PC-9 (cell line): Measurements from ENCODE around the gene ATP2B2. TPM values are rescaled to one million over a fixed set of nuclear protein-coding genes. Genes with fewer than 3 reads are reported as not detected.

Experiments
- BruUV-seq: library from RNA; stranded (reverse); fragments of 400-500 nt; replicated peaks from 2 replicates; lab custom pipeline; 2021; lab: Mats Ljungman, UMichigan
- CTCF ChIA-PET: fragments of 300-600 bp; sonication (Branson Sonifier 250); formaldehyde crosslinking; loops from one replicate; lab custom pipeline; 2022; ENCODE audit warnings: antibody characterized with exemption; lab: Charles Lee
- POLR2A ChIA-PET: fragments of 300-600 bp; sonication (Branson Sonifier 250); formaldehyde crosslinking; loops from one replicate; lab custom pipeline; 2022; ENCODE audit warnings: antibody characterized with exemption; ENCODE audit not compliant: unreplicated experiment; lab: Charles Lee
- DNase-seq, 2 experiments: peaks; one replicate each; pipeline versions ENCODE4 v3.0.0 to v3.0.0-alpha.2; 2015 to 2022; ENCODE audit warnings: mixed read lengths in 1 of 2
- H2AFZ ChIP-seq: fragments of 200-600 bp; sonication (generic); 2 replicates; pipeline ENCODE4 v1.8.1; 2017; ENCODE audit warnings: antibody characterized with exemption
- H3F3A ChIP-seq: fragments of 200-600 bp; sonication (generic); 2 replicates; pipeline ENCODE4 v1.8.1; 2017; ENCODE audit warnings: antibody characterized with exemption, mild to moderate bottlenecking, low read depth; ENCODE audit not compliant: insufficient read depth
- H3K27ac ChIP-seq: fragments of 200-600 bp; sonication (generic); 2 replicates; pipeline ENCODE4 v1.6.1; 2016; ENCODE audit warnings: mixed run types
- H3K27me3 ChIP-seq: fragments of 200-600 bp; sonication (generic); 2 replicates; pipeline ENCODE4 v1.6.1; 2016; ENCODE audit warnings: low read depth, mixed run types; ENCODE audit not compliant: insufficient read depth
- H3K36me3 ChIP-seq: fragments of 200-600 bp; sonication (generic); 2 replicates; pipeline ENCODE4 v1.6.1; 2016; ENCODE audit warnings: low read depth, mixed run types
- H3K4me1 ChIP-seq: fragments of 200-600 bp; sonication (generic); replicated peaks from 2 replicates; pipeline ENCODE4 v1.6.1; 2016; ENCODE audit warnings: mixed run types; ENCODE audit not compliant: insufficient read depth
- H3K4me2 ChIP-seq: fragments of 200-600 bp; sonication (generic); 2 replicates; pipeline ENCODE4 v1.6.1; 2017; ENCODE audit warnings: mixed run types
- H3K4me3 ChIP-seq: fragments of 200-600 bp; sonication (generic); 2 replicates; pipeline ENCODE4 v1.6.1; 2016; ENCODE audit warnings: mixed run types
- H3K79me2 ChIP-seq: fragments of 200-600 bp; sonication (generic); 2 replicates; pipeline ENCODE4 v1.6.1; 2017; ENCODE audit warnings: low read depth, mixed run types
- H3K9me2 ChIP-seq: fragments of 200-600 bp; sonication (generic); 2 replicates; pipeline ENCODE4 v1.8.1; 2017; ENCODE audit warnings: mild to moderate bottlenecking; ENCODE audit not compliant: insufficient read depth
- H3K9me3 ChIP-seq: fragments of 200-600 bp; sonication (generic); 2 replicates; pipeline ENCODE4 v1.8.1; 2016; ENCODE audit warnings: low read depth; ENCODE audit not compliant: insufficient read depth
- H4K20me1 ChIP-seq: fragments of 200-600 bp; sonication (generic); 2 replicates; pipeline ENCODE4 v1.8.1; 2017; ENCODE audit not compliant: insufficient read depth
- CTCF ChIP-seq: fragments of 200-600 bp; sonication (generic); conservative IDR thresholded peaks from 2 replicates; pipeline ENCODE4 v1.6.1; 2017; ENCODE audit warnings: mixed run types, antibody characterized with exemption, mild to moderate bottlenecking, moderate library complexity
- EZH2 ChIP-seq: fragments of 200-600 bp; sonication (generic); IDR thresholded peaks from 2 replicates; pipeline ENCODE4 v1.8.0; 2017; ENCODE audit warnings: antibody characterized with exemption, low read depth
- intact Hi-C: fragments of 100-400 bp; cut with micrococcal nuclease; formaldehyde crosslinking; loops from one replicate; pipeline ENCODE4 v1.10.0; 2022; ENCODE audit not compliant: unreplicated experiment
- total RNA-seq: library from RNA; stranded (reverse); gene quantifications from 2 replicates; pipeline ENCODE4 v1.2.3, GENCODE V29; 2021

Gene ATP2B2
- total RNA-seq, 1 experiment from 2014 or later = not detected

- no peak overlapping the region for H2AFZ ChIP-seq
- no peak overlapping the region for H3K4me2 ChIP-seq
- ChIA-PET CTCF (interaction anchor here (1.1 kb wide), 1 partner anchor 18 kb away, joined by 4 read pairs; no protein-coding TSS in a partner anchor), POLR2A (no interaction called here)
- no TSS peak for BruUV-seq
- H3K79me2 ChIP-seq = no peaks in the 10 kb centered on the region
- H3K4me3 ChIP-seq = no peak overlapping the region
- no peak for TF ChIP-seq EZH2
- TF ChIP-seq CTCF = no peak
- H4K20me1 ChIP-seq = peaks cover 4% of the 10 kb centered on the region; the same call in 1 of the 2 replicates
- H3K9me2 ChIP-seq = no peaks in the 10 kb centered on the region
- peaks cover 82% of the 10 kb centered on the region for H3K27me3 ChIP-seq
- H3K27ac ChIP-seq = no peak overlapping the region
- intact Hi-C loops = no loop called here
- H3K4me1 ChIP-seq = no peaks in the 10 kb centered on the region
- no peak for DNase-seq
- no peaks in the 10 kb centered on the region for H3K36me3 ChIP-seq
- no peaks in the 10 kb centered on the region for H3K9me3 ChIP-seq
- H3F3A ChIP-seq = no peaks in the 10 kb centered on the region
Measured at GRCh38 chr3:10340476-10340875, 164.9 kb downstream of the ATP2B2 start.

GRCh38 chr3:10340046-10340445 is 165.3 kb downstream of the ATP2B2 start:
- Histone ChIP-seq H3K9me3 (no peaks in the 10 kb centered on the region), H4K20me1 (peaks cover 4% of the 10 kb centered on the region; the same call in 1 of the 2 replicates), H3K9me2 (no peaks in the 10 kb centered on the region), H3K27ac (no peak overlapping the region), H3K27me3 (peaks cover 82% of the 10 kb centered on the region), H3F3A (no peaks in the 10 kb centered on the region), H3K79me2 (no peaks in the 10 kb centered on the region), H3K4me3 (no peak overlapping the region), H3K4me1 (no peaks in the 10 kb centered on the region), H2AFZ (no peak overlapping the region), H3K36me3 (no peaks in the 10 kb centered on the region), H3K4me2 (no peak overlapping the region)
- CTCF ChIA-PET = no interaction called here
- POLR2A ChIA-PET = no interaction called here
- no TSS peak for BruUV-seq
- TF ChIP-seq CTCF = no peak
- TF ChIP-seq EZH2 = no peak
- intact Hi-C loops = no loop called here
- no peak for DNase-seq

GRCh38 chr3:10339376-10339955 is 165.9 kb downstream of the ATP2B2 start:
- BruUV-seq = no TSS peak

More at GRCh38 chr3:10339376-10339955, 165.9 kb downstream of the ATP2B2 start:
- no peaks in the 10 kb centered on the region for H3K79me2 ChIP-seq
- peaks cover 2% of the 10 kb centered on the region; the same call in 1 of the 2 replicates for H4K20me1 ChIP-seq
- H3K4me3 ChIP-seq = no peak overlapping the region
- intact Hi-C loops = no loop called here
- H3K9me3 ChIP-seq = no peaks in the 10 kb centered on the region
- no peak overlapping the region for H2AFZ ChIP-seq
- H3K27ac ChIP-seq = no peak overlapping the region
- peaks cover 82% of the 10 kb centered on the region for H3K27me3 ChIP-seq
- H3F3A ChIP-seq = no peaks in the 10 kb centered on the region
- TF ChIP-seq CTCF (no peak), EZH2 (no peak)
- H3K36me3 ChIP-seq = no peaks in the 10 kb centered on the region
- H3K4me1 ChIP-seq = no peaks in the 10 kb centered on the region
- POLR2A ChIA-PET = no interaction called here
- no peaks in the 10 kb centered on the region for H3K9me2 ChIP-seq
- CTCF ChIA-PET = no interaction called here
- DNase-seq = no peak
- no peak overlapping the region for H3K4me2 ChIP-seq
